ENCODE measurements around the gene PSMD6. TPM values are rescaled to one million over a fixed set of nuclear protein-coding genes. Genes with fewer than 3 reads are reported as not detected.

PSMD6 gene
- total RNA-seq, 1 donor = 72.8 TPM

GRCh38 chr3:63993653-63994079 is 29.6 kb downstream of the PSMD6 start:
- no peak overlapping the region for H3K4me3 ChIP-seq (ENCODE audit: low read depth, low read length)
- DNase-seq (ENCODE audit: low read depth) = peak; percentile 83
- peak; percentile 99 for TF ChIP-seq CTCF (IDR thresholded peaks at IDR 0.05; ENCODE audit: insufficient read depth, low read length)

GRCh38 chr3:63992516-63993209 is 30.6 kb downstream of the PSMD6 start:
- DNase-seq (ENCODE audit: low read depth) = no peak
- no peak overlapping the region for H3K4me3 ChIP-seq (ENCODE audit: low read depth, low read length)
- TF ChIP-seq CTCF (IDR thresholded peaks at IDR 0.05; ENCODE audit: insufficient read depth, low read length) = no peak

- no peak for TF ChIP-seq CTCF (IDR thresholded peaks at IDR 0.05; ENCODE audit: insufficient read depth, low read length)
- H3K4me3 ChIP-seq (ENCODE audit: low read depth, low read length) = no peak overlapping the region
- no peak for DNase-seq (ENCODE audit: low read depth)
Measured at GRCh38 chr3:63991666-63992065, 31.6 kb downstream of the PSMD6 start.

GRCh38 chr3:63990733-63991132 is 32.6 kb downstream of the PSMD6 start:
- no peak overlapping the region for H3K4me3 ChIP-seq (ENCODE audit: low read depth, low read length)
- no peak for DNase-seq (ENCODE audit: low read depth)
- no peak for TF ChIP-seq CTCF (IDR thresholded peaks at IDR 0.05; ENCODE audit: insufficient read depth, low read length)

- DNase-seq (ENCODE audit: low read depth) = no peak
- no peak overlapping the region for H3K4me3 ChIP-seq (ENCODE audit: low read depth, low read length)
- TF ChIP-seq CTCF (IDR thresholded peaks at IDR 0.05; ENCODE audit: insufficient read depth, low read length) = no peak
Measured at GRCh38 chr3:63990204-63990603, 33.1 kb downstream of the PSMD6 start.

- H3K4me3 ChIP-seq (ENCODE audit: low read depth, low read length) = no peak overlapping the region
- TF ChIP-seq CTCF (IDR thresholded peaks at IDR 0.05; ENCODE audit: insufficient read depth, low read length) = no peak
- no peak for DNase-seq (ENCODE audit: low read depth)
Measured at GRCh38 chr3:63988943-63989342, 34.4 kb downstream of the PSMD6 start.

GRCh38 chr3:63986831-63987230 is 36.5 kb downstream of the PSMD6 start:
- no peak for DNase-seq (ENCODE audit: low read depth)
- no peak for TF ChIP-seq CTCF (IDR thresholded peaks at IDR 0.05; ENCODE audit: insufficient read depth, low read length)
- no peak overlapping the region for H3K4me3 ChIP-seq (ENCODE audit: low read depth, low read length)

All from fibroblast of the aortic adventitia (primary cell).